Prostate gland (tissue), 2 donors: ENCODE measurements around the gene MGAT4C.

ENCODE experiments used
- POLR2AphosphoS5 ChIP-seq: sonication (generic); formaldehyde crosslinking; IDR thresholded peaks from one replicate; pipeline ENCODE4 v1.6.1; 2017; ENCODE audit warnings: antibody characterized with exemption
- TF ChIP-seq, protein P1 (sequence below), 4 experiments: fragments of 200-600 bp in 2 of 4; fragments of 450-650 bp in 2 of 4; sonication (generic) in 2 of 4; IDR thresholded peaks; 1 replicate in 3 of 4; 2 replicates in 1 of 4; pipeline ENCODE4 v1.5.1; 2016 to 2019; ENCODE audit warnings: antibody characterized with exemption in 4 of 4, mild to moderate bottlenecking in 2 of 4, moderate library complexity in 2 of 4

DNA sequence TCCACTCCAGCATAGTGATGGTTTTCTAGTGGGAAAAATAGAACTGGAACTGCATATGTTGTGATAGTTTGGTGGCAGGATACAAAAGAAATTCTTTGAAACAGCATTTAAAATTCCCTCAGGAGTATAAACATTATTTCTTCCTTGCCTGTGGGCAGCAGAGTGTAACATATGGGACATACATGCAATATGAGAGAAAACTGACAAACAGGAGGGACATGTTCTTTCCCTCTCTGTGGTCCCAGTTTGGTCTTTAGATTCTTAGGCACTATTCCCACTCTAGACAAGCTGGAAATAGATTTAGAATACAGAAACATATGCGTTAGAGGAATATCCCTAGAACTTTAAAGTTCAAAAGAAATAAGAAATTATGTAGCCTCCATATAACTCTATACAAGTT, 68.0 kb downstream of the MGAT4C start:
- TF ChIP-seq, protein P1, sequence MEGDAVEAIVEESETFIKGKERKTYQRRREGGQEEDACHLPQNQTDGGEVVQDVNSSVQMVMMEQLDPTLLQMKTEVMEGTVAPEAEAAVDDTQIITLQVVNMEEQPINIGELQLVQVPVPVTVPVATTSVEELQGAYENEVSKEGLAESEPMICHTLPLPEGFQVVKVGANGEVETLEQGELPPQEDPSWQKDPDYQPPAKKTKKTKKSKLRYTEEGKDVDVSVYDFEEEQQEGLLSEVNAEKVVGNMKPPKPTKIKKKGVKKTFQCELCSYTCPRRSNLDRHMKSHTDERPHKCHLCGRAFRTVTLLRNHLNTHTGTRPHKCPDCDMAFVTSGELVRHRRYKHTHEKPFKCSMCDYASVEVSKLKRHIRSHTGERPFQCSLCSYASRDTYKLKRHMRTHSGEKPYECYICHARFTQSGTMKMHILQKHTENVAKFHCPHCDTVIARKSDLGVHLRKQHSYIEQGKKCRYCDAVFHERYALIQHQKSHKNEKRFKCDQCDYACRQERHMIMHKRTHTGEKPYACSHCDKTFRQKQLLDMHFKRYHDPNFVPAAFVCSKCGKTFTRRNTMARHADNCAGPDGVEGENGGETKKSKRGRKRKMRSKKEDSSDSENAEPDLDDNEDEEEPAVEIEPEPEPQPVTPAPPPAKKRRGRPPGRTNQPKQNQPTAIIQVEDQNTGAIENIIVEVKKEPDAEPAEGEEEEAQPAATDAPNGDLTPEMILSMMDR (IDR thresholded peaks at IDR 0.05), result no peak
- no peak for TF ChIP-seq POLR2AphosphoS5
